Naive B cell (primary cell): ENCODE results near the gene HAS3. TPM values are rescaled to one million over a fixed set of nuclear protein-coding genes. Genes with fewer than 3 reads are reported as not detected.
"Not testable (repeated sequence)": the region's sequence is repeated elsewhere in the genome, so short reads cannot be mapped to it uniquely, and the experiment has no call there.

ENCODE experiments used
- ATAC-seq, 2 donors: fragments of 150-1000 bp; cut with Tn5 transposase; 2 replicates each; pipeline ENCODE4 v1.10.0; 2021; ENCODE audit warnings: low read depth in 2 of 2, mild to moderate bottlenecking in 2 of 2, moderate library complexity in 2 of 2
- DNase-seq: peaks from one replicate; pipeline ENCODE4 v3.0.0; 2022
- H3K27ac Mint-ChIP-seq, 6 donors: one replicate each; pipeline ENCODE4 v1.8.0; 2020 to 2022; ENCODE audit warnings: mild to moderate bottlenecking in 6 of 6, mixed read lengths in 6 of 6, moderate library complexity in 5 of 6, inconsistent platforms in 2 of 6
- H3K27me3 Mint-ChIP-seq, 3 donors: one replicate each; pipeline ENCODE4 v1.8.0; 2021 to 2022; ENCODE audit warnings: mixed read lengths in 3 of 3, mild to moderate bottlenecking in 1 of 3
- H3K36me3 Mint-ChIP-seq, 2 donors: one replicate each; pipeline ENCODE4 v1.8.0; 2020 to 2022; ENCODE audit warnings: mixed read lengths in 2 of 2, inconsistent platforms in 1 of 2, mild to moderate bottlenecking in 1 of 2
- H3K4me1 Mint-ChIP-seq, 3 donors: one replicate each; pipeline ENCODE4 v1.8.0; 2020 to 2022; ENCODE audit warnings: mixed read lengths in 3 of 3, inconsistent platforms in 1 of 3, mild to moderate bottlenecking in 1 of 3, moderate library complexity in 1 of 3
- H3K4me3 Mint-ChIP-seq, 8 donors: one replicate each; pipeline ENCODE4 v1.8.0; 2020 to 2022; ENCODE audit warnings: mild to moderate bottlenecking in 8 of 8, mixed read lengths in 8 of 8, moderate library complexity in 8 of 8, inconsistent platforms in 2 of 8
- H3K9me3 Mint-ChIP-seq, 7 donors: one replicate each; pipeline ENCODE4 v1.8.0; 2020 to 2022; ENCODE audit warnings: mixed read lengths in 7 of 7, mild to moderate bottlenecking in 5 of 7, inconsistent platforms in 2 of 7, moderate library complexity in 1 of 7
- polyA plus RNA-seq, 6 donors: library from polyadenylated mRNA; unstranded; fragments of 300-500 nt; fragmentation: Illumina TruSeq; gene quantifications; one replicate each; pipeline ENCODE4 v1.2.3, GENCODE V29; 2021; ENCODE audit warnings: low read depth in 6 of 6

Gene HAS3
- polyA plus RNA-seq, 6 donors from 2014 or later, result 0.08 to 0.48 (median 0.28) TPM; not detected in 2

DNA sequence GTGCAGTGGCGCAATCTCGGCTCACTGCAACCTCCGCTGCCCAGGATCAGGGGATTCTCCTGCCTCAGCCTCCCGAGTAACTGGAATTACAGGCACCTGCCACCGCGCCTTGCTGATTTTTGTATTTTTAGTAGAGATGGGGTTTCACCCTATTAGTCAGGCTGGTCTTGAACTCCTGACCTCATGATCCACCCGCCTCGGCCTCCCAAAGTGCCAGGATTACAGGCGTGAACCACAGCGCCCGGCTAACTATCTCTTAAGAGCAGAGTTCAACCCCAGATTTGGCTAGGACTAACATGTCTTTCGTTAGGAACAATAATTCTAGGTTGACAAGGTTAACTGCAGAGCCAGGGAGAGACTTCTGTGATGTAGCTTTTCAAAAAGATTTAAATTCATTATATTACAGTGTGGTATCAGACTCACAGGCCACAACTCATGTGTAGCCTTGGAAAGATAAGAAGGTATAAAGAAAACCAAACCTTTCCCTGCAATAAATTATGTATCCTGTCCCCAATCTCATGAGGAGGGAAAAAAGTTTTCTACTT, 22.6 kb downstream of the HAS3 start:
- Mint-ChIP-seq H3K4me1 (peaks cover 29 to 55% (median 32%) of the 10 kb centered on the region in 3 donors), H3K4me3 (no peak overlapping the region), H3K9me3 (no peaks in the 10 kb centered on the region), H3K27me3 (no peaks in the 10 kb centered on the region), H3K36me3 (peaks cover 0 to 4% of the 10 kb centered on the region in 2 donors), H3K27ac (no peak overlapping the region)
- no peak for ATAC-seq
- no peak for DNase-seq

DNA sequence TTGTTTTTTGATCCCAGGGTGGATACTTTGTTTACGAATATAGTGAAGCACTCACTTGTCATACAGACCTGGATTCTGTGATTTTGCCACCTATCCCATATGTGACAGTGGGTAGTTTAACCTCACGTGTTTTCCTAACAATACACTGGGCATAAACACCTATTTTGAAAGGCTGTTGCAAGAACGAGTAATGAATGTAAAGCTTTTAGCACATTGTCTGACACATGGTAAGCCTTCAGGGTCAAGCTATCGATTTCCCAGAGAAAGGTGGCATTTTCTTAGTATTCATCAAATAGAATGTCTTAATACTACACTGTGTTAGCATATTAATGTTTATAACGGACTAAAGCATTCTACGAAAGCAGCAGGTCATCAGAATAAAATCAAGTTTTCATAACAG, 25.0 kb downstream of the HAS3 start:
- DNase-seq (no peak), ATAC-seq (no peak)
- peak overlapping the region in 6 of 8 donors; percentile 81 to 99 (median 94) for H3K4me3 Mint-ChIP-seq
- H3K36me3 Mint-ChIP-seq, result peaks cover 0 to 4% of the 10 kb centered on the region in 2 donors
- no peaks in the 10 kb centered on the region for H3K27me3 Mint-ChIP-seq
- H3K9me3 Mint-ChIP-seq, result no peaks in the 10 kb centered on the region
- peaks cover 40 to 66% (median 45%) of the 10 kb centered on the region in 3 donors for H3K4me1 Mint-ChIP-seq
- H3K27ac Mint-ChIP-seq, result peak overlapping the region in 4 of 6 donors; percentile 4 to 96 (median 76)

DNA sequence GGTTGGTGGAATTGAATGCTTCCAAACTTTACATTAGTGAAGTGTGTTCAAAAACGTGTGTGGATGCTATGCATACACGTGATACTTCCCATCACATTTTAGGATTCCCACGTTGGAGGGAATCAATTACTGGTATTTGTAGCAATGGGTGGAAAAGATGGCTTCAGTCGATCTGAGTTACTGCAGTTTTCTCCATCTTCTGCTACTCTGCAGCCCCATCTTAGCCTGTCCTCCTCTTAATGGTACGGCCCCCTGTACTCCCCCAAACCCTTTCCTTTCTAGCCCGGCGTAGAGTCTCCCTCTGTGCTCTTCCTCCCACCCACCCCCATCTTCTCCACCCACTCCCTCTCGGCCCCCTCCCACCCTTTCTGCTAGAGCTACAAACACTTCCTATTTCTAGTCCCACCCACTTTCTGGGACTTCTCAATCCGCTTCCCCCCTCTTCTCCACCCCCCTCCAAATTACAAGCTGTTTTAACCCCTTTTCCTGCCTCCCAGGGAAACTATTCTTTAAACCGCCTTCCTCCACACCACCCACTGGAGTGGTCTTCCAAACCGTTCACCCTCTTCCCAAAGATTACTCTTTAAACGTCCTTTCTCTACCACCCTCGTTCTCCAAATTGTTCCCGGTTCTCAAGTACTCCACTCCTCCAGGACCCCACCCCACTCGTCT, 25.9 kb downstream of the HAS3 start:
- Mint-ChIP-seq H3K36me3 (peaks cover 0 to 4% of the 10 kb centered on the region in 2 donors), H3K4me1 (peaks cover 37 to 62% (median 45%) of the 10 kb centered on the region in 3 donors), H3K4me3 (peak overlapping the region; percentile 81 to 99 (median 94)), H3K9me3 (no peaks in the 10 kb centered on the region), H3K27ac (peak overlapping the region; percentile 93 to 97 (median 96)), H3K27me3 (no peaks in the 10 kb centered on the region)
- peak; percentile 29 for ATAC-seq
- DNase-seq, result peak; percentile 50

DNA sequence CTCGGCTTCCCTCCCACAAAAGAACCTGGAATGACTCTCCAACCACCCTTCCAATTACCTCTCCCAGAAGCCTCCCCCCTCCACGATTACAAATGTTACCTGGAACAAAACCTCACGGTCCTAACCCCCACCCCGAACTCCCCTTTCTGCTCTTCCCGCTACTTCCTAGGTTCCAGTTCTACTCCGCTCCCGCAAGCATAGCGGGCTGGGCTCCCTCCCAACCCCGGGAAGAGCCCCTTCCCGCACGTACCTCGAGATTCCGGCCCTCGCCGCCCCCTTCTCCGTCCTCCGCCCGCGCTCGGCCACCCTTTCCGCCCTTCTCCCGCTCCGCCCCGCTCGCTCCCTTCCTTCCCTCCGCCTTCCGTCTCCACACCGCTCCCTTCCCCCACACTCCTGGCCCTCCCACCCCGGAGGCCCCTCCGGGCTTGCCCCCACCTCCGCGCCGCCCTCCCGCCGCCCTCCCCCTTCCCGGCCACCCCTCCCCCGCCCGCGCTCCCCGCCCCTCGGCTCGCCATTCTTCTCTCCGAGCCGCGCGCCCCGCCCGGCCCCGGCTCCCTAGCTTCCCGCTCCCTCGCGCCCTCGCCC, 26.5 kb downstream of the HAS3 start:
- peak overlapping the region; percentile 81 to 99 (median 96) for H3K4me3 Mint-ChIP-seq
- no peaks in the 10 kb centered on the region for H3K27me3 Mint-ChIP-seq
- H3K27ac Mint-ChIP-seq, result peak overlapping the region; percentile 93 to 97 (median 96)
- peaks cover 0 to 4% of the 10 kb centered on the region in 2 donors for H3K36me3 Mint-ChIP-seq
- ATAC-seq, result peak; percentile 45 to 52
- DNase-seq, result no peak
- peaks cover 33 to 56% (median 42%) of the 10 kb centered on the region in 3 donors for H3K4me1 Mint-ChIP-seq
- H3K9me3 Mint-ChIP-seq, result no peaks in the 10 kb centered on the region

DNA sequence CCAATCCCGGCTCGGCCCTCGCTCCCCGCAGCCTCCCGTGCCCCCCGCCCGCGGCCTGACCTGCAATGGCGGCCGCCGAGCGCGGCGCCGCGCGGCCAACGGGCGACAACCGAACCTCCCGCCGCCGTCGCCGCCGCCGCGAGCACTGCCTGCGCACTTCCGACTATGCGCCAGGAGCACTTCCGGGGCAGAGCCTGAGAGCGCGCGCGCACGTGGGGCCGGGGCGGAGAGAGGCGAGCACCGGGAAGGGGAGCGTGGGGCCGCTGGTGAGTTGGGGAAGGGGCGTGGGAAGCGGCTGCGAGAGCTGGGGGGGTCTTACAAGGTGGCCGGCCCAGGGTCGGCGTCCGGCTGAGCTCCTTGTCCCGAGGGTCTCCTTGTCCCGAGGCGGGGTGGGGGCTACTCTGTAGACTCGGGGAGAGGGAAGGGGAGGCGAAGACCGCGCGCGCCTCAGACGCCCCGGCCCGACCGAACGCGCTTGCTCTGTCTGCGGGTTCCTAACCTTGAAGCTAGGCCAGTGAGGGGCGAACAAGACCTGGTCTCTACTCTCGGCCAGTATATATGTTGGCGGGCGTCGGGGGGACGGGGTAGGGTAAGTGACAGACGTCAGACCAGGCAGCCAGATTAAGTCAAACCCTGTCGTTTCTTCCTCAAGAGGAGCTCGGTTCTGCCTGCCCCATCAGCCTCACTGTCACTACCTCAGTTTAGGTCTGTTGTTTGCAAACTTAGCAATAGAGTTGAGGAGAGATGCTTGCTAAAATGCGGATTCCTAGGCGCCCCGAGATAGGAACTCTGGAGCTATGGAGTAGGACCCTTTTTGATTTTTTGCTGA, 27.2 kb downstream of the HAS3 start, which contains the start of the genes CHTF8 and UTP4:
Gene CHTF8, minus strand, starts transcription at position 165 of the 829 bp plus-strand sequence. CDS start 11,130 bp downstream, outside the sequence.
Gene UTP4, plus strand, starts transcription at position 226 of the 829 bp plus-strand sequence. CDS start 811 bp downstream, outside the sequence.
- ATAC-seq (peak; percentile 92), DNase-seq (peak; percentile 85)
- Mint-ChIP-seq H3K27me3 (no peaks in the 10 kb centered on the region), H3K4me3 (peak within 1 kb of the TSS; percentile 81 to 99 (median 96)), H3K4me1 (peaks cover 29 to 54% (median 42%) of the 10 kb centered on the region in 3 donors), H3K27ac (peak within 1 kb of the TSS; percentile 93 to 97 (median 96)), H3K36me3 (peaks cover 0 to 4% of the 10 kb centered on the region in 2 donors), H3K9me3 (no peaks in the 10 kb centered on the region)

DNA sequence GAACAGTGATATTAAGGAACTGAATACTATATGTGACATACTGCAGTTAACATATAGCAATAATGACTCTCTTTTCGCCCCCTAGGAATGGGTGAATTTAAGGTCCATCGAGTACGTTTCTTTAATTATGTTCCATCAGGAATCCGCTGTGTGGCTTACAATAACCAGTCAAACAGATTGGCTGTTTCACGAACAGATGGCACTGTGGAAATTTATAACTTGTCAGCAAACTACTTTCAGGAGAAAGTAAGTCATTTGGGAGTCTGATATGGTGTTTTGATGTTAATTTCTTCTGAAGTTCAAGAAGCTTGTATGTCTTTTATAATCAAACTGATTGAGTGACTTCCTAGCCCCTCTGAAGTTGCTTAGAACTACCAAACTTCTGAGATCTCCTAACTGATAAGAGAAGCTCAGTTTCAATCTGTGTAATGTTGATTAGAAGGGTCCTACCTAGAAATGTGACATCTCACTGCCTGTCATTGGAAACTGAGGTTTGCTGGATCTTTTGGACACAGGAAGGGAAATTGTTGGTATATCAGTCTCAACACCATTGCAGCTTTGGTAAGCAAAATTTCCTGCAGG, 28.0 kb downstream of the HAS3 start:
- Mint-ChIP-seq H3K27me3 (no peaks in the 10 kb centered on the region), H3K9me3 (no peaks in the 10 kb centered on the region), H3K4me1 (peaks cover 29 to 48% (median 42%) of the 10 kb centered on the region in 3 donors), H3K36me3 (peaks cover 0 to 5% of the 10 kb centered on the region in 2 donors), H3K4me3 (peak overlapping the region; percentile 81 to 99 (median 96)), H3K27ac (peak overlapping the region; percentile 51 to 95 (median 90))
- DNase-seq (no peak), ATAC-seq (no peak)

DNA sequence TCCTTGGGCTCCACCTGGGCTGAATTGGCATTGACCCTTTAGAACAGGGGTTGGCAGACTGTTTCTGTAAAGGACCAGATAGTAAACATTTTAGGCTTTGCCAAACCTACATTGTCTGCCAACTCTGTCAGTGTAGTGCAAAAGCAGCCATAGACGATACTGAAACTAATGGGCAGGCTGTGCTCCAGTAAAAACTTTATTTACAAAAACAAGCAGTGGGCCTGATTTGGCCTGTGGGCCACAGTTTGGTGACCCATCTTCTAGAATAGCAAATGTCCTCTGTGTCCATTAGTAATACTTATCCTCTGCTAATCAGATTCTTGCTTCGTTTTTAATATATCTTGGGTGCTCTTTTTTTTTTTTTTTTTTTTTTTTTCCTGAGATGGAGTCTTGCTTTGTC, 33.2 kb downstream of the HAS3 start:
- no peaks in the 10 kb centered on the region for H3K27me3 Mint-ChIP-seq
- no peak overlapping the region for H3K27ac Mint-ChIP-seq
- H3K36me3 Mint-ChIP-seq, result peaks cover 28% of the 10 kb centered on the region in 2 donors
- DNase-seq, result no peak
- no peaks in the 10 kb centered on the region for H3K9me3 Mint-ChIP-seq
- peak overlapping the region in 1 of 8 donors; percentile 53 for H3K4me3 Mint-ChIP-seq
- ATAC-seq, result no peak
- peaks cover 11 to 12% (median 11%) of the 10 kb centered on the region in 3 donors for H3K4me1 Mint-ChIP-seq

DNA sequence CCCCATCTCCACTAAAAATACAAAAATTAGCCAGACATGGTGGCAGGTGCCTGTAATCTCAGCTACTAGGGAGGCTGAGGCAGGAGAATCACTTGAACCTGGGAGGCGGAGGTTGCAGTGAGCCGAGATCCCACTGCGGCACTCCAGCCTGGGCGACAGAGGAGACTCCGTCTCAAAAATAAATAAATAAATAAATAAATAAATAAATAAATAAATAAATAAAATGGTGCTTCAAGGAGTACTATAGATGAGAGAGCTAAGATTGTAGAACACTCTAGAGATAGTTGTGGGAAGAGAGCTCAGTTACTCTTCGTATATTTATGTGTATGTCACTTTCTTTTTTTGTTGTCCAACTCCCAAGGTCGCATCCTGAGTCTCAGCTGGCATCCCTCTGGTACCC, 34.0 kb downstream of the HAS3 start:
- H3K27me3 Mint-ChIP-seq, H3K9me3 Mint-ChIP-seq, H3K4me1 Mint-ChIP-seq, DNase-seq, ATAC-seq, H3K27ac Mint-ChIP-seq, H3K4me3 Mint-ChIP-seq: not testable (repeated sequence)
- peaks cover 29 to 30% of the 10 kb centered on the region in 2 donors for H3K36me3 Mint-ChIP-seq

DNA sequence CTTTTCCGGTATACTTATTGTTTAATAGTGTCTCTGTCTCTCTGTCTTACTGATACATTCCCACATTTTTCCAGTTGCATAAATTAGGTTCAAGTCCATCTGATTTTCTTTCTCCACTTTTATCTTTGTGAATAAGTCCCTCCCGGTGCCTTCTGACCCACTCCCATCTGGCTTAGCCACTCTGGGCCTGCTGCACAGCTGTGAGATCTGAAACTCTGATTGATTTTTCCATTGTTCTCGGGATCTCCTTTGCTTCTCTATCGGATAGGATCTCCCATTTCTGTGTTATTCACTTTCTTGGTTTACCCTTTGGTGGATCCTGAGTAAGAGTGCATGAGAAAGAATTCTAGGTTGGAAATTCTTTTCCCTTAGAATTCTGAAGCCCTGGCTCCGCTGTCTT, 35.6 kb downstream of the HAS3 start:
- DNase-seq, result no peak
- H3K9me3 Mint-ChIP-seq, result no peaks in the 10 kb centered on the region
- ATAC-seq, result no peak
- no peaks in the 10 kb centered on the region for H3K27me3 Mint-ChIP-seq
- no peak overlapping the region for H3K4me3 Mint-ChIP-seq
- peaks cover 29 to 32% of the 10 kb centered on the region in 2 donors for H3K36me3 Mint-ChIP-seq
- H3K4me1 Mint-ChIP-seq, result peaks cover 0 to 5% (median 3%) of the 10 kb centered on the region in 3 donors
- no peak overlapping the region for H3K27ac Mint-ChIP-seq

DNA sequence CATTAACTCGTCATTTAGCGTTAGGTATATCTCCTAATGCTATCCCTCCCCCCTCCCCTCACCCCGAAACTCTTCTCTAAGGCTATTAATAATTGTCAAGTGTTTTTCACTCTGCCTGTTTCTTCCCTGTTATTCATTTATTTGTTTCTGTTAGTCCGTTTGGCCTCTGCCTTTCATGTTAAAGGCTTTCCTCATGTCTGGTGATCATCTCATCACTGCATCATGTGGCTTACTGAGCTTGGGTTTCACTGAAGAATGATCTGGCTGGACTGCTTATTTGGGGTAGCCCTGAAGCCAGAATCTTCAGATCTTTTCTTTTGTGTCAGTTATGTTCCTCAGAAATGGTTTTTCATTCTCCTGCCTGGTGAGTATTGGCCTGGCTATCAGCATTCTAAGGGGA, 36.5 kb downstream of the HAS3 start:
- Mint-ChIP-seq H3K27ac (no peak overlapping the region), H3K36me3 (peaks cover 29 to 32% of the 10 kb centered on the region in 2 donors)
- ATAC-seq, result no peak

DNA sequence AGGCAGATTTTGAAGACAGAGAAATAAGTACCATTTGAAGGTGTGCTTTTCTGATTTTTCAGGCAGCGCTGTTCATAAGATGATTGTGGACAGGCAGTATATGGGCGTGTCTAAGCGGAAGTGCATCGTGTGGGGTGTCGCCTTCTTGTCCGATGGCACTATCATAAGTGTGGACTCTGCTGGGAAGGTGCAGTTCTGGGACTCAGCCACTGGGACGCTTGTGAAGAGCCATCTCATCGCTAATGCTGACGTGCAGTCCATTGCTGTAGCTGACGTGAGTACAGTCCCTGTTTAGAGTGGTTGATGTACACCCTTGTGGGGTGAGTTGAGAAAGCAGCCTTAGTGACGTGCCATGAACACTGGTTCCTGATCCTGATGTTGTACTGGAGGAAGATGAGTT, 37.7 kb downstream of the HAS3 start:
- Mint-ChIP-seq H3K36me3 (peaks cover 27 to 29% of the 10 kb centered on the region in 2 donors), H3K4me1 (peaks cover 0 to 3% (median 0%) of the 10 kb centered on the region in 3 donors), H3K27ac (no peak overlapping the region), H3K4me3 (no peak overlapping the region), H3K9me3 (no peaks in the 10 kb centered on the region), H3K27me3 (no peaks in the 10 kb centered on the region)
- no peak for ATAC-seq
- DNase-seq, result no peak

More for the DNA sequence above, 36.5 kb downstream of the HAS3 start:
- Mint-ChIP-seq H3K4me3 (peak overlapping the region in 1 of 8 donors; percentile 27), H3K27me3 (no peaks in the 10 kb centered on the region), H3K9me3 (no peaks in the 10 kb centered on the region), H3K4me1 (peaks cover 0 to 5% (median 3%) of the 10 kb centered on the region in 3 donors)
- no peak for DNase-seq

DNA sequence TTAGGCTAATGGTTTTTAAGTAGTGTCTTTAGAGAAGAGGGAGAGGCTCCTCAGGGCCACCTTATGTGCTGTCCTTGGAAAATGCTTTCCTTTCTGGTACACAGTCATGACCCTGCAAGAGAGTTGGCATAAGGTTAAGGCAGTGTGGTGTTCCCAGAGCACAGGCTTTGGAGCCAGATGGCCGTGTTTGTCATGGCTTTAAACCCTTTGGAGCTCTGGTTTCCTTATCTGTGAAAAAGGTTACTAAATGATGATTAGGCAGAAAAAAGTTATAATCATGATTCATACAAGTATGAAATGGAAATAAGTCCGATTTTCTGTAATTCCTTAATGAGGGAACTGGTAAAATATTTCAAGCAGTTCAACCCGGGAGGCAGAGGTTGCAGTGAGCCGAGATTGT, 40.2 kb downstream of the HAS3 start:
- no peaks in the 10 kb centered on the region for H3K27me3 Mint-ChIP-seq
- DNase-seq (no peak), ATAC-seq (no peak)
- H3K9me3 Mint-ChIP-seq, result no peaks in the 10 kb centered on the region
- no peak overlapping the region for H3K4me3 Mint-ChIP-seq
- peaks cover 26 to 29% of the 10 kb centered on the region in 2 donors for H3K36me3 Mint-ChIP-seq
- peak overlapping the region in 1 of 6 donors; percentile 47 for H3K27ac Mint-ChIP-seq
- peaks cover 0 to 4% (median 3%) of the 10 kb centered on the region in 3 donors for H3K4me1 Mint-ChIP-seq
